WTC11 (cell line): Measurements from ENCODE around the gene ATG7. TPM values are rescaled to one million over a fixed set of nuclear protein-coding genes. Genes with fewer than 3 reads are reported as not detected.

Source experiments
- ATAC-seq: fragments of 200-7000 bp; cut with Tn5 transposase; 2 replicates; pipeline ENCODE4 v1.10.0; 2021; ENCODE audit warnings: mild to moderate bottlenecking, moderate library complexity
- CTCF ChIA-PET: fragments of 300-600 bp; sonication (Branson Sonifier 250); formaldehyde crosslinking; loops from one replicate; lab custom pipeline; 2021; ENCODE audit warnings: antibody characterized with exemption; lab: Charles Lee
- POLR2A ChIA-PET: fragments of 350-600 bp; sonication (Branson Sonifier 250); formaldehyde crosslinking; loops from one replicate; lab custom pipeline; 2021; ENCODE audit warnings: antibody characterized with exemption; lab: Charles Lee
- DNase-seq: peaks from one replicate; pipeline ENCODE4 v3.0.0; 2021; ENCODE audit warnings: low spot score
- H3K27ac Mint-ChIP-seq: 2 replicates; pipeline ENCODE4 v1.8.0; 2021; ENCODE audit warnings: mixed read lengths
- H3K27me3 Mint-ChIP-seq: 2 replicates; pipeline ENCODE4 v1.8.0; 2021; ENCODE audit warnings: low read depth, mild to moderate bottlenecking, moderate library complexity, mixed read lengths
- H3K36me3 Mint-ChIP-seq: 2 replicates; pipeline ENCODE4 v1.8.0; 2021; ENCODE audit warnings: mixed read lengths
- H3K4me1 Mint-ChIP-seq: 2 replicates; pipeline ENCODE4 v1.8.0; 2022; ENCODE audit warnings: mixed read lengths
- H3K4me3 Mint-ChIP-seq: 2 replicates; pipeline ENCODE4 v1.8.0; 2021; ENCODE audit warnings: mild to moderate bottlenecking, moderate library complexity, mixed read lengths
- H3K9me3 Mint-ChIP-seq: 2 replicates; pipeline ENCODE4 v1.8.0; 2021; ENCODE audit warnings: mixed read lengths
- ATF1 ChIP-seq: sonication (generic); formaldehyde crosslinking; IDR thresholded peaks from 2 replicates; pipeline ENCODE4 v1.8.1; 2023; ENCODE audit warnings: mild to moderate bottlenecking, moderate library complexity, missing genetic modification reagents
- CBFB ChIP-seq: sonication (generic); formaldehyde crosslinking; IDR thresholded peaks from 2 replicates; pipeline ENCODE4 v1.8.1; 2022; ENCODE audit warnings: mild to moderate bottlenecking, low read depth, missing genetic modification reagents
- ESRRA ChIP-seq: sonication (generic); formaldehyde crosslinking; IDR thresholded peaks from 2 replicates; pipeline ENCODE4 v1.8.1; 2022; ENCODE audit warnings: mild to moderate bottlenecking, missing genetic modification reagents, borderline replicate concordance
- NFATC4 ChIP-seq: fragments of 250-450 bp; sonication (Bioruptor Pico); IDR thresholded peaks from 2 replicates; pipeline ENCODE4 v1.9.0; 2021; ENCODE audit warnings: mild to moderate bottlenecking
- NR1H2 ChIP-seq: sonication (generic); formaldehyde crosslinking; IDR thresholded peaks from 2 replicates; pipeline ENCODE4 v1.9.0; 2021; ENCODE audit warnings: mild to moderate bottlenecking, moderate library complexity, missing genetic modification reagents
- NR3C1 ChIP-seq: sonication (generic); formaldehyde crosslinking; conservative IDR thresholded peaks from 2 replicates; pipeline ENCODE4 v1.8.1; 2023; ENCODE audit warnings: low read depth, mild to moderate bottlenecking, missing genetic modification reagents
- SP1 ChIP-seq: sonication (generic); formaldehyde crosslinking; conservative IDR thresholded peaks from 2 replicates; pipeline ENCODE4 v1.8.1; 2022; ENCODE audit warnings: missing genetic modification reagents
- ZNF232 ChIP-seq: sonication (generic); formaldehyde crosslinking; IDR thresholded peaks from 2 replicates; pipeline ENCODE4 v1.8.0; 2022; ENCODE audit warnings: mild to moderate bottlenecking, missing genetic modification reagents
- ZNF263 ChIP-seq: sonication (generic); formaldehyde crosslinking; IDR thresholded peaks from 2 replicates; pipeline ENCODE4 v1.8.1; 2022; ENCODE audit warnings: low read depth, mild to moderate bottlenecking, moderate library complexity, missing genetic modification reagents
- ZNF317 ChIP-seq: sonication (generic); formaldehyde crosslinking; IDR thresholded peaks from 2 replicates; pipeline ENCODE4 v1.8.1; 2023; ENCODE audit warnings: low read depth, mild to moderate bottlenecking, moderate library complexity, missing genetic modification reagents, borderline replicate concordance
- ZNF396 ChIP-seq: fragments of 250-450 bp; sonication (Bioruptor Pico); IDR thresholded peaks from 2 replicates; pipeline ENCODE4 v1.8.0; 2021; ENCODE audit warnings: mild to moderate bottlenecking, moderate library complexity, borderline replicate concordance
- total RNA-seq: library from RNA; stranded (reverse); gene quantifications from 3 replicates; pipeline ENCODE4 v1.2.3, GENCODE V29; 2021
- TF ChIP-seq, protein P1 (sequence below): sonication (generic); formaldehyde crosslinking; IDR thresholded peaks from 2 replicates; pipeline ENCODE4 v1.8.0; 2022; ENCODE audit warnings: mild to moderate bottlenecking, missing genetic modification reagents
- TF ChIP-seq, protein P2 (sequence below): fragments of 250-450 bp; sonication (Bioruptor Pico); IDR thresholded peaks from 2 replicates; pipeline ENCODE4 v1.8.0; 2021; ENCODE audit warnings: mild to moderate bottlenecking
- TF ChIP-seq, protein P3 (sequence below): sonication (generic); formaldehyde crosslinking; IDR thresholded peaks from 2 replicates; pipeline ENCODE4 v1.8.0; 2023; ENCODE audit warnings: mild to moderate bottlenecking, missing genetic modification reagents
- TF ChIP-seq, protein P4 (sequence below): sonication (generic); formaldehyde crosslinking; IDR thresholded peaks from 2 replicates; pipeline ENCODE4 v1.8.0; 2023; ENCODE audit warnings: missing genetic modification reagents
- TF ChIP-seq, protein P5 (sequence below): sonication (generic); formaldehyde crosslinking; IDR thresholded peaks from 2 replicates; pipeline ENCODE4 v1.8.0; 2023; ENCODE audit warnings: missing genetic modification reagents, mild to moderate bottlenecking, borderline replicate concordance
- TF ChIP-seq, protein P6 (sequence below): sonication (generic); formaldehyde crosslinking; IDR thresholded peaks from 2 replicates; pipeline ENCODE4 v1.8.0; 2022; ENCODE audit warnings: mild to moderate bottlenecking, missing genetic modification reagents

The ATG7 gene
- total RNA-seq, 1 experiment from 2014 or later, result 17.5 TPM

DNA sequence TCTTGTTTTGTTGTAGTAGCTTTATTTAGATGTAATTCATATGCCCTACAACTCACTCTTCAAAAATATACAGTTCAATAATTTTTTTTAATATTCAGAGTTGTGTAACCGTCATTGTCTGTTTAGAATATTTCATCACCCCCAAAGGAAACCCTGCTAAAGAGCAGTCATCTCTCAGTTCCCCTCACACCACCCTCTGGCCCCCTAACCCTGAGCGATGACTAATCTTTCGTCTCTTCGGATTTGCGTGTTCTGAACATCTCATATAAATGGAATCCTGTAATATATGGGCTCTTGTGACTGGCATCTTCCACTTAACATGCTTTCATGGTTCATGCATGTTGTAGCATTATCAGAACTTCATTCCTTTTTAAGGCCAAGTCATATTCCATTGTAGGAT, 183.8 kb downstream of the ATG7 start:
- Mint-ChIP-seq H3K36me3 (no peaks in the 10 kb centered on the region), H3K27me3 (no peaks in the 10 kb centered on the region), H3K27ac (no peak overlapping the region), H3K4me3 (no peak overlapping the region), H3K4me1 (no peaks in the 10 kb centered on the region), H3K9me3 (no peaks in the 10 kb centered on the region)
- ChIA-PET CTCF (no interaction called here), POLR2A (no interaction called here)
- ATAC-seq (no peak), DNase-seq (no peak)
- TF ChIP-seq NR3C1 (CRISPR knock-in tag) (no peak), NFATC4 (CRISPR knock-in tag) (no peak), ATF1 (CRISPR knock-in tag) (no peak), ZNF232 (CRISPR knock-in tag) (no peak), ZNF396 (CRISPR knock-in tag) (no peak), SP1 (CRISPR knock-in tag) (no peak), CBFB (no peak), ESRRA (CRISPR knock-in tag) (no peak), ZNF317 (CRISPR knock-in tag) (no peak), ZNF263 (no peak), NR1H2 (CRISPR knock-in tag) (no peak)
- TF ChIP-seq, protein P1, sequence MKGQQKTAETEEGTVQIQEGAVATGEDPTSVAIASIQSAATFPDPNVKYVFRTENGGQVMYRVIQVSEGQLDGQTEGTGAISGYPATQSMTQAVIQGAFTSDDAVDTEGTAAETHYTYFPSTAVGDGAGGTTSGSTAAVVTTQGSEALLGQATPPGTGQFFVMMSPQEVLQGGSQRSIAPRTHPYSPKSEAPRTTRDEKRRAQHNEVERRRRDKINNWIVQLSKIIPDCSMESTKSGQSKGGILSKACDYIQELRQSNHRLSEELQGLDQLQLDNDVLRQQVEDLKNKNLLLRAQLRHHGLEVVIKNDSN, result no peak
- TF ChIP-seq, protein P2, sequence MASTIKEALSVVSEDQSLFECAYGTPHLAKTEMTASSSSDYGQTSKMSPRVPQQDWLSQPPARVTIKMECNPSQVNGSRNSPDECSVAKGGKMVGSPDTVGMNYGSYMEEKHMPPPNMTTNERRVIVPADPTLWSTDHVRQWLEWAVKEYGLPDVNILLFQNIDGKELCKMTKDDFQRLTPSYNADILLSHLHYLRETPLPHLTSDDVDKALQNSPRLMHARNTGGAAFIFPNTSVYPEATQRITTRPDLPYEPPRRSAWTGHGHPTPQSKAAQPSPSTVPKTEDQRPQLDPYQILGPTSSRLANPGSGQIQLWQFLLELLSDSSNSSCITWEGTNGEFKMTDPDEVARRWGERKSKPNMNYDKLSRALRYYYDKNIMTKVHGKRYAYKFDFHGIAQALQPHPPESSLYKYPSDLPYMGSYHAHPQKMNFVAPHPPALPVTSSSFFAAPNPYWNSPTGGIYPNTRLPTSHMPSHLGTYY (CRISPR knock-in tag), result no peak
- TF ChIP-seq, protein P3, sequence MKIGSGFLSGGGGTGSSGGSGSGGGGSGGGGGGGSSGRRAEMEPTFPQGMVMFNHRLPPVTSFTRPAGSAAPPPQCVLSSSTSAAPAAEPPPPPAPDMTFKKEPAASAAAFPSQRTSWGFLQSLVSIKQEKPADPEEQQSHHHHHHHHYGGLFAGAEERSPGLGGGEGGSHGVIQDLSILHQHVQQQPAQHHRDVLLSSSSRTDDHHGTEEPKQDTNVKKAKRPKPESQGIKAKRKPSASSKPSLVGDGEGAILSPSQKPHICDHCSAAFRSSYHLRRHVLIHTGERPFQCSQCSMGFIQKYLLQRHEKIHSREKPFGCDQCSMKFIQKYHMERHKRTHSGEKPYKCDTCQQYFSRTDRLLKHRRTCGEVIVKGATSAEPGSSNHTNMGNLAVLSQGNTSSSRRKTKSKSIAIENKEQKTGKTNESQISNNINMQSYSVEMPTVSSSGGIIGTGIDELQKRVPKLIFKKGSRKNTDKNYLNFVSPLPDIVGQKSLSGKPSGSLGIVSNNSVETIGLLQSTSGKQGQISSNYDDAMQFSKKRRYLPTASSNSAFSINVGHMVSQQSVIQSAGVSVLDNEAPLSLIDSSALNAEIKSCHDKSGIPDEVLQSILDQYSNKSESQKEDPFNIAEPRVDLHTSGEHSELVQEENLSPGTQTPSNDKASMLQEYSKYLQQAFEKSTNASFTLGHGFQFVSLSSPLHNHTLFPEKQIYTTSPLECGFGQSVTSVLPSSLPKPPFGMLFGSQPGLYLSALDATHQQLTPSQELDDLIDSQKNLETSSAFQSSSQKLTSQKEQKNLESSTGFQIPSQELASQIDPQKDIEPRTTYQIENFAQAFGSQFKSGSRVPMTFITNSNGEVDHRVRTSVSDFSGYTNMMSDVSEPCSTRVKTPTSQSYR (CRISPR knock-in tag), result no peak
- TF ChIP-seq, protein P4, sequence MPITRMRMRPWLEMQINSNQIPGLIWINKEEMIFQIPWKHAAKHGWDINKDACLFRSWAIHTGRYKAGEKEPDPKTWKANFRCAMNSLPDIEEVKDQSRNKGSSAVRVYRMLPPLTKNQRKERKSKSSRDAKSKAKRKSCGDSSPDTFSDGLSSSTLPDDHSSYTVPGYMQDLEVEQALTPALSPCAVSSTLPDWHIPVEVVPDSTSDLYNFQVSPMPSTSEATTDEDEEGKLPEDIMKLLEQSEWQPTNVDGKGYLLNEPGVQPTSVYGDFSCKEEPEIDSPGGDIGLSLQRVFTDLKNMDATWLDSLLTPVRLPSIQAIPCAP (CRISPR knock-in tag), result no peak
- TF ChIP-seq, protein P5, sequence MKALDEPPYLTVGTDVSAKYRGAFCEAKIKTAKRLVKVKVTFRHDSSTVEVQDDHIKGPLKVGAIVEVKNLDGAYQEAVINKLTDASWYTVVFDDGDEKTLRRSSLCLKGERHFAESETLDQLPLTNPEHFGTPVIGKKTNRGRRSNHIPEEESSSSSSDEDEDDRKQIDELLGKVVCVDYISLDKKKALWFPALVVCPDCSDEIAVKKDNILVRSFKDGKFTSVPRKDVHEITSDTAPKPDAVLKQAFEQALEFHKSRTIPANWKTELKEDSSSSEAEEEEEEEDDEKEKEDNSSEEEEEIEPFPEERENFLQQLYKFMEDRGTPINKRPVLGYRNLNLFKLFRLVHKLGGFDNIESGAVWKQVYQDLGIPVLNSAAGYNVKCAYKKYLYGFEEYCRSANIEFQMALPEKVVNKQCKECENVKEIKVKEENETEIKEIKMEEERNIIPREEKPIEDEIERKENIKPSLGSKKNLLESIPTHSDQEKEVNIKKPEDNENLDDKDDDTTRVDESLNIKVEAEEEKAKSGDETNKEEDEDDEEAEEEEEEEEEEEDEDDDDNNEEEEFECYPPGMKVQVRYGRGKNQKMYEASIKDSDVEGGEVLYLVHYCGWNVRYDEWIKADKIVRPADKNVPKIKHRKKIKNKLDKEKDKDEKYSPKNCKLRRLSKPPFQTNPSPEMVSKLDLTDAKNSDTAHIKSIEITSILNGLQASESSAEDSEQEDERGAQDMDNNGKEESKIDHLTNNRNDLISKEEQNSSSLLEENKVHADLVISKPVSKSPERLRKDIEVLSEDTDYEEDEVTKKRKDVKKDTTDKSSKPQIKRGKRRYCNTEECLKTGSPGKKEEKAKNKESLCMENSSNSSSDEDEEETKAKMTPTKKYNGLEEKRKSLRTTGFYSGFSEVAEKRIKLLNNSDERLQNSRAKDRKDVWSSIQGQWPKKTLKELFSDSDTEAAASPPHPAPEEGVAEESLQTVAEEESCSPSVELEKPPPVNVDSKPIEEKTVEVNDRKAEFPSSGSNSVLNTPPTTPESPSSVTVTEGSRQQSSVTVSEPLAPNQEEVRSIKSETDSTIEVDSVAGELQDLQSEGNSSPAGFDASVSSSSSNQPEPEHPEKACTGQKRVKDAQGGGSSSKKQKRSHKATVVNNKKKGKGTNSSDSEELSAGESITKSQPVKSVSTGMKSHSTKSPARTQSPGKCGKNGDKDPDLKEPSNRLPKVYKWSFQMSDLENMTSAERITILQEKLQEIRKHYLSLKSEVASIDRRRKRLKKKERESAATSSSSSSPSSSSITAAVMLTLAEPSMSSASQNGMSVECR (CRISPR knock-in tag), result no peak
- TF ChIP-seq, protein P6, sequence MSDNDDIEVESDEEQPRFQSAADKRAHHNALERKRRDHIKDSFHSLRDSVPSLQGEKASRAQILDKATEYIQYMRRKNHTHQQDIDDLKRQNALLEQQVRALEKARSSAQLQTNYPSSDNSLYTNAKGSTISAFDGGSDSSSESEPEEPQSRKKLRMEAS, result no peak
